ENCODE data around the gene GAN.
A peak's percentile ranks its signal among the peaks of the same experiment; 100 is the strongest.
"Not testable (repeated sequence)": the region's sequence is repeated elsewhere in the genome, so short reads cannot be mapped to it uniquely, and the experiment has no call there.

Gene GAN

GRCh38 chr16:81421126-81421525, 106.4 kb downstream of the GAN start:
- no peak overlapping the region for H3K27ac ChIP-seq
- no peak for TF ChIP-seq CTCF (conservative IDR thresholded peaks at IDR 0.05)

GRCh38 chr16:81421536-81421935, 106.8 kb downstream of the GAN start:
- H3K27ac ChIP-seq: no peak overlapping the region
- no peak for TF ChIP-seq CTCF (conservative IDR thresholded peaks at IDR 0.05)

GRCh38 chr16:81422153-81422552, 107.4 kb downstream of the GAN start:
- not testable (repeated sequence) for H3K27ac ChIP-seq

GRCh38 chr16:81424771-81425170, 110.0 kb downstream of the GAN start:
- TF ChIP-seq CTCF (conservative IDR thresholded peaks at IDR 0.05): no peak
- H3K27ac ChIP-seq: no peak overlapping the region

- no peak for TF ChIP-seq CTCF (conservative IDR thresholded peaks at IDR 0.05)
- H3K27ac ChIP-seq: no peak overlapping the region
These were observed 112.5 kb downstream of the GAN start for GRCh38 chr16:81427219-81427618.

- no peak overlapping the region for H3K27ac ChIP-seq
- TF ChIP-seq CTCF (conservative IDR thresholded peaks at IDR 0.05): peak; percentile 64
These were observed 114.3 kb downstream of the GAN start for GRCh38 chr16:81429045-81429521.

- no peak for TF ChIP-seq CTCF (conservative IDR thresholded peaks at IDR 0.05)
- no peak overlapping the region for H3K27ac ChIP-seq
These were observed 117.0 kb downstream of the GAN start for GRCh38 chr16:81431554-81432353.

- no peak overlapping the region for H3K27ac ChIP-seq
- TF ChIP-seq CTCF (conservative IDR thresholded peaks at IDR 0.05): no peak
These were observed 118.3 kb downstream of the GAN start for GRCh38 chr16:81432937-81433557.
